ENCODE measurements around the gene HOMER2.

HOMER2 gene

GRCh38 chr15:82799183-82799841, 153.2 kb downstream of the HOMER2 start:
- DNase-seq (ENCODE audit: low read depth in 3 of 3): no peak

All from stimulated activated CD4-positive, alpha-beta T cell treated with anti-CD3 and anti-CD28 coated beads, TNF-alpha, amount 100 ng/mL, for 24 hours (primary cell).